Coronary artery (tissue), 2 donors: ENCODE results near the gene ACP7.
"Not testable (repeated sequence)": the region's sequence is repeated elsewhere in the genome, so short reads cannot be mapped to it uniquely, and the experiment has no call there.

ENCODE experiments used
- DNase-seq: peaks from one replicate; pipeline ENCODE4 v3.0.0-alpha.2; 2017; ENCODE audit warnings: low spot score
- H3K27ac ChIP-seq, 2 donors: fragments of 200-600 bp; sonication (generic); one replicate each; pipeline ENCODE4 v1.5.1; 2016 to 2019
- H3K4me3 ChIP-seq: fragments of 200-600 bp; sonication (generic); 2 replicates; pipeline ENCODE4 v1.5.1; 2016; ENCODE audit warnings: mild to moderate bottlenecking, moderate library complexity
- CTCF ChIP-seq: fragments of 200-600 bp; sonication (generic); IDR thresholded peaks from one replicate; pipeline ENCODE4 v1.5.1; 2019; ENCODE audit warnings: antibody characterized with exemption

Gene ACP7

DNA sequence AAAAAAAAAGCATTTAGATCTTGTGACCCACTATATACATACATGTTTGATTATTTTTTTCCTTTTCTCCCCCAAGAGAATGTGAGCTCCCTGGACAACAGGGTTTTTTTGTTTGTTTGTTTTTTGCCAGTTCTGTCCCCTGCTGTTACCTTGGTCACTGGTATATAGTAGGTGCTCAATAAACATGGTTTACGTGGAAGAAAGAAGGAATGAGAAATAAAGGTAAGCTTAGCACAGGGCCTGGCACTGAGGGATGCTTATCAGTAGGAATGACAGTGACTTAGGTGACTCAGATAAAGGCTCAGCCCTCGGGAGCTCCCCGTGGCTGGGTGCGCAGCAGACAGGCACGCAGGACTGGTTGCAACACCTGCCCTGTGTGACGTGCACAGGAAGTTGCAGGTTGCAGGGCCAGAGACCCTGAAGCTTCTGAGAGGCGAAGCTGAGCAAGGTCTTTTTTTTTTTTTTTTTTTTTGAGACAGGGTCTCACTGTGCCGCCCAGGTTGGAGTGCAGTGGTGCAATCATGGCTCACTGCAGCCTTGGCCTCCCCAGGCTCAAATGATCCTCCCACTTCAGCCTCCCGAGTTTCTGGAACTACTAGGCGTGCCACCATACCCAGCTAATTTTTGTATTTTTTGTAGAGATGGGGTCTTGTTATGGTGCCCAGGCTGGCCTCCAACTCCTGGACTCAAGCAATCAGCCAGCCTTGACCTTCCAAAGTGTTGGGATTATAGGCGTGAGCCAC lies 31.1 kb downstream of the ACP7 start:
- DNase-seq, result no peak
- Histone ChIP-seq H3K4me3 (no peak overlapping the region), H3K27ac (no peak overlapping the region)
- TF ChIP-seq CTCF, result no peak

GRCh38 chr19:39117023-39117422 lies 32.9 kb downstream of the ACP7 start:
- H3K27ac ChIP-seq, H3K4me3 ChIP-seq, DNase-seq: not testable (repeated sequence)

DNA sequence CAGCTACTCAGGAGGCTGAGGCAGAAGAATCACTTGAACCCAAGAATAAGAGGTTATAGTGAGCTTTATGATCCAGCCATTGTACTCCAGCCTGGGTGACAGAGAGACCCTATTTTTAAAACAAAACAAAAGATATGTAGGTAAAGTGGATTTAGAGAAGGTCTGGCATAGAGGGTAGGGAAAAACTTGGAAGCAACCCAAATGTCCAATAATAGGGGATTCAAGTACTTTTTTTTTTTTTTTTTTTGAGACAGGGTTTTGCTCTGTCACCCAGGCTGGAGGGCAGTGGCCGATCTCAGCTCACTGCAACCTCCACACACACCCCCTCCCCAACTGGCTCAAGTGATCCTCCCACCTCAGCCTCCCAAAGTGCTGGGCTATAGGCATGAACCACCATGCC lies 35.7 kb downstream of the ACP7 start:
- no peak for DNase-seq
- no peak overlapping the region for H3K4me3 ChIP-seq
- no peak overlapping the region for H3K27ac ChIP-seq
- no peak for TF ChIP-seq CTCF

DNA sequence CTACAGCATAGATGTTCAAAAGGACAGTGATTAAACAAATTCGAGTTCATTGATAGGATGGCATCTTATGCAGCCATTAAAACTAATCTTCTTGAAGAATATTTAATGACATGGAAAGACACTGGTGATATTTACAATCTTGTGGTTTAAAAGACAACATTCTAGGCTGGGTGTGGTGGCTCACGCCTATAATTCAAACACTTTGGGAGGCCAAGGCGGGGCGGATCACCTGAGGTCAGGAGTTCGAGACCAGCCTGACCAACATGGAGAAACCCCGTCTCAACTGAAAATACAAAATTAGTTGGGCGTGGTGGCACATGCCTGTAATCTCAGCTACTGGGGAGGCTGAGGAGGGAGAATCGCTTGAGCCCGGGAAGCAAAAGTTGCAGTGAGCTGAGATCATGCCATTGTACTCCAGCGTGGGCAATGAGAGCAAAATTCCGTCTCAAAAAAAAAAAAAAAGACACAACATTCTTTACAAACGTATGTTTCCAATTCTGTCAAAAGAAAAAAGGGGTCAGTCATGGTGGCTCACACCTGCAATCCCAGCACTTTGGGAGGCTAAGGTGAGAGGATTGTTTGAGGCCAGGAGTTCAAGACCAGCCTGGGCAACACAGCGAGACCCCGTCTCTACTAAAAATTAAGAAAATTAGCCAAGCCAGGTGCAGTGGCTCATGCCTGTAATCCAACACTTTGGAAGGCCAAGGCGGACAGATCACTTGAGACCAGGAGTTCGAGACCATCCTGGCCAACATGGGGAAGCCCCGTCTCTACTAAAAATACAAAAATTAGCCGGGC lies 39.0 kb downstream of the ACP7 start:
- no peak for TF ChIP-seq CTCF
- H3K27ac ChIP-seq, result no peak overlapping the region
- no peak overlapping the region for H3K4me3 ChIP-seq
- no peak for DNase-seq

DNA sequence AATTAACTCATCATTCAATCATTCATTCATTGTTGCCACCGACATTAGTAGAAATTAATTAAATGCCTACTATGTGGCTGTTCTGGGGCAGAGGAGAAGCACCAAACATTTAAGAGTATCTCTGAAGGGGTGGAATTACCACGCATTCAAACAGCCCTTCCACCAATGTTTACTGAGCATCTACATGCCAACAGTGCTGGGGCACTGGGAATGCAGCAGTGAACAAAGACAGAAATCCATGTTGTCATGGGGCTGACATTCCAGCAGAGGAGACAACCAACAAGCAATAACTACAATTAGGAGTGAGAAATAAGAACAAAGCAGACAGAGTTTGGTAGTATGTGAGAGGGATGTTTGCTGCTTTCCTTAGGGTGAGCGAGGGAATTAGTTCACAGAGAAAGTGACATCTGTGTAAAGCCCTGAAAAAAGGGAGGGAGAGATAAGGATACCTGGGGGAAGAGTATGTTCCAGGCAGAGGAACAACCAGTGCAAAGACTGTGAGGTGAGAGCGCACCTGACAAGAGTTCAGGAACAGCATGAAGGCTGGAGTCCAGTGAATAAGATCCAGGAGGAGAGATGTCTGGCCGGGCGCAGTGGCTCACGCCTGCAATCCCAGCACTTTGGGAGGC lies 40.1 kb downstream of the ACP7 start:
- TF ChIP-seq CTCF, result no peak

GRCh38 chr19:39125199-39125553 lies 41.0 kb downstream of the ACP7 start:
- peak overlapping the region; percentile 55 to 90 for H3K27ac ChIP-seq
- TF ChIP-seq CTCF, result no peak
- no peak for DNase-seq
- peak overlapping the region; percentile 95 for H3K4me3 ChIP-seq

More for the DNA sequence above, 40.1 kb downstream of the ACP7 start:
- Histone ChIP-seq H3K4me3 (no peak overlapping the region), H3K27ac (no peak overlapping the region)
- DNase-seq, result no peak

DNA sequence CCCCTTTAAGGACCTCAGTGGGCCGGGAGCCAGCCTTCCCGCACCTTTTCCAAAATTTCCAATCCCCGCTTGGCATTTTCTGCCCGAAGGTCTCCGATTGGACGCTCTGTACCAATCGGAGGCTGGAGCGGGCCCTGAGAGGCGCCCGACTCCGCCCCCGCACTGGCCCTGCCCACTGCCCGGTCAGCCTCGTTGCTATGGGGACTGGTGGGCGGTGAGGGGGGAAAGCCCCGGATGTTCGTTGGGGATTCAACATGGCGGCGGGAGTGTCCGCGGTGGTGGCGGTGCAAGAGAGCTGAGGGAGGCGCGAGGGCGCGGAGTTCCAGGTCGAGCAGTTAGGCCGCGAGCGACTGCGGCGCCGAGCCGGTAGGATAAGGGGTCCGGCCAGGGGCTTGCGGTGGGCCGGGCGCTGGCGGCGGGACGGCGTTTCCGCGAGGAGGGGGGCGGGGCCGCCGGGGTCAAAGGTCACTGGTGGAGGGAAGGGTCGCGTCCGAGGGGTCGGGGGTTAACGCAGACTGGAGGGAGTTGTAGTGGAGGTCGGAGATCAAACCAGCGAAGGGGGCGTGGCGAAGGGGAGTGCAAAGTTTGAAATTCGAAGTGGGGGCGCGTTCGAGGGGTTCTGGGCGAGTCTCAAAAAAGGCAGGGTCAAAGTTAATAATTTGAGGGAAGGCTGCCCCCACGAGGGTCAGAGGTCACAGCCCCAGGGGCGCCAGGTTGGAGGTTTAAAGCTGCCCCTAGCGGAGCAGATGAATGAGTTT lies 41.6 kb downstream of the ACP7 start, which contains the start of gene PAK4:
PAK4 (plus strand) TSS at position 233 of the 758 bp plus-strand sequence. CDS start 43,768 bp downstream, outside the sequence.
- Histone ChIP-seq H3K4me3 (peak within 1 kb of the TSS; percentile 95), H3K27ac (peak within 1 kb of the TSS; percentile 69 to 90)
- DNase-seq, result peak; percentile 98
- TF ChIP-seq CTCF, result no peak
